ENCODE measurements around the gene FEZ2. TPM values are rescaled to one million over a fixed set of nuclear protein-coding genes. Genes with fewer than 3 reads are reported as not detected.

The FEZ2 gene
- total and polyA plus RNA-seq, 2 experiments from 2014 or later = 28.0 to 32.9 TPM

GRCh38 chr2:36520431-36520830 lies 77.5 kb downstream of the FEZ2 start:
- no peak for TF ChIP-seq STAT1 (IDR thresholded peaks at IDR 0.05; ENCODE audit: unreplicated experiment)
- no peak for TF ChIP-seq EZH2 (IDR thresholded peaks at IDR 0.05; ENCODE audit: low read depth, unreplicated experiment)
- no peak for TF ChIP-seq EZH2phosphoT487 (IDR thresholded peaks at IDR 0.05; ENCODE audit: unreplicated experiment)
- TF ChIP-seq POLR2AphosphoS5 (IDR thresholded peaks at IDR 0.05; ENCODE audit: low read depth) = no peak
- no peak for TF ChIP-seq REST (IDR thresholded peaks at IDR 0.05; ENCODE audit: unreplicated experiment)
- TF ChIP-seq JUNB (IDR thresholded peaks at IDR 0.05; ENCODE audit: unreplicated experiment) = no peak
- TF ChIP-seq ZNF331 (CRISPR knock-in tag; IDR thresholded peaks at IDR 0.05; ENCODE audit: low read depth) = no peak
- no peak for TF ChIP-seq ZNF462 (CRISPR knock-in tag; IDR thresholded peaks at IDR 0.05)
- no peak for TF ChIP-seq CTCF (conservative IDR thresholded peaks at IDR 0.05; ENCODE audit: low read depth in 2 of 2)
- TF ChIP-seq ETS1 (IDR thresholded peaks at IDR 0.05) = no peak
- TF ChIP-seq ZNF114 (CRISPR knock-in tag; IDR thresholded peaks at IDR 0.05) = no peak
- TF ChIP-seq CREB1 (CRISPR knock-in tag; IDR thresholded peaks at IDR 0.05; ENCODE audit: low read depth) = no peak
- no peak for TF ChIP-seq NANOG (IDR thresholded peaks at IDR 0.05; ENCODE audit: borderline replicate concordance)
- Histone ChIP-seq H2AFZ (no peak overlapping the region), H3K79me2 (replicated peaks; ENCODE audit: insufficient read depth) (no peaks in the 10 kb centered on the region), H3K36me3 (ENCODE audit: insufficient read depth) (peaks cover 27% of the 10 kb centered on the region; the same call in 1 of the 2 replicates), H3K27me3 (ENCODE audit: insufficient read depth) (no peaks in the 10 kb centered on the region), H3K9me2 (ENCODE audit: insufficient read depth) (no peaks in the 10 kb centered on the region), H3K4me3 (no peak overlapping the region), H3K27ac (ENCODE audit: low read depth) (no peak overlapping the region), H3K4me1 (ENCODE audit: insufficient read depth) (no peaks in the 10 kb centered on the region), H3F3A (replicated peaks; ENCODE audit: low read depth) (no peaks in the 10 kb centered on the region), H4K20me1 (replicated peaks; ENCODE audit: insufficient read depth) (no peaks in the 10 kb centered on the region), H3K4me2 (no peak overlapping the region)
- H3K27ac Mint-ChIP-seq = no peak overlapping the region
- H3K4me3 Mint-ChIP-seq = no peak overlapping the region
- DNase-seq (ENCODE audit: low spot score) (no peak), ATAC-seq (no peak)
- H3K9me3 Mint-ChIP-seq = no peaks in the 10 kb centered on the region
- H3K36me3 Mint-ChIP-seq (ENCODE audit: low read depth) = peaks cover 55% of the 10 kb centered on the region
- no peaks in the 10 kb centered on the region for H3K27me3 Mint-ChIP-seq (ENCODE audit: insufficient read depth, low read depth, poor library complexity)
- no peaks in the 10 kb centered on the region for H3K4me1 Mint-ChIP-seq

Data from GM23338 (cell line).